Breast epithelium (tissue), 4 donors: ENCODE data around the gene FAM221B. TPM values are rescaled to one million over a fixed set of nuclear protein-coding genes. Genes with fewer than 3 reads are reported as not detected.
A peak's percentile ranks its signal among the peaks of the same experiment; 100 is the strongest.

Experiments used
- DNase-seq, 2 donors: peaks; one replicate each; pipeline ENCODE4 v3.0.0-alpha.2; 2019; ENCODE audit warnings: low spot score in 2 of 2
- H3K27ac ChIP-seq, 2 donors: fragments of 200-600 bp; sonication (generic) in 1 of 2; one replicate each; pipeline ENCODE4 v1.5.1; 2016 to 2019; ENCODE audit warnings: mild to moderate bottlenecking in 1 of 2
- H3K27me3 ChIP-seq, 2 donors: fragments of 200-600 bp; sonication (generic) in 1 of 2; one replicate each; pipeline versions ENCODE4 v1.5.1 to v1.6.0; 2017 to 2019; ENCODE audit warnings: control low read depth in 1 of 2, mild to moderate bottlenecking in 1 of 2
- H3K36me3 ChIP-seq: fragments of 200-600 bp; one replicate; pipeline ENCODE4 v1.5.1; 2019
- H3K4me1 ChIP-seq, 2 donors: fragments of 200-600 bp; sonication (generic); one replicate each; pipeline ENCODE4 v1.5.1; 2016 to 2019; ENCODE audit warnings: control low read depth in 1 of 2
- H3K4me3 ChIP-seq, 3 donors: fragments of 200-600 bp; sonication (generic); 1 replicate in 2 of 3; 2 replicates in 1 of 3; pipeline ENCODE4 v1.5.1; 2016 to 2019; ENCODE audit warnings: mild to moderate bottlenecking in 3 of 3, moderate library complexity in 2 of 3
- H3K9me3 ChIP-seq, 2 donors: fragments of 200-600 bp; sonication (generic) in 1 of 2; one replicate each; pipeline ENCODE4 v1.5.1; 2016 to 2019; ENCODE audit warnings: control low read depth in 1 of 2
- CTCF ChIP-seq, 3 donors: fragments of 450-650 bp; IDR thresholded peaks; one replicate each; pipeline ENCODE4 v1.5.1; 2016 to 2017; ENCODE audit warnings: antibody characterized with exemption in 3 of 3, mild to moderate bottlenecking in 3 of 3, moderate library complexity in 3 of 3
- POLR2A ChIP-seq: fragments of 450-650 bp; IDR thresholded peaks from one replicate; pipeline ENCODE4 v1.6.1; 2016; ENCODE audit warnings: antibody characterized with exemption, mild to moderate bottlenecking, moderate library complexity
- POLR2AphosphoS5 ChIP-seq, 3 donors: sonication (generic); formaldehyde crosslinking; IDR thresholded peaks; one replicate each; pipeline ENCODE4 v1.6.1; 2017; ENCODE audit warnings: antibody characterized with exemption in 3 of 3
- intact Hi-C: fragments of 100-400 bp; cut with DNase I; formaldehyde crosslinking; loops from one replicate; pipeline ENCODE4 v1.15.1; 2023; ENCODE audit warnings: low total_unique reads
- total RNA-seq, 3 donors: library from RNA; depleted of rRNA; stranded (reverse); fragments of >200 nt; gene quantifications; one replicate each; pipeline ENCODE4 v1.1.0, GENCODE V29; 2016

FAM221B gene
- total RNA-seq, 3 donors from 2014 or later, result 0.15 TPM; not detected in 2

- DNase-seq, result no peak
- H3K4me3 ChIP-seq, result peak within 1 kb of the TSS; percentile 56 to 81 (median 56)
- H3K36me3 ChIP-seq, result no peaks in the 10 kb centered on the region
- H3K4me1 ChIP-seq, result peaks cover 0 to 4% of the 10 kb centered on the region in 2 donors
- no peaks in the 10 kb centered on the region for H3K27me3 ChIP-seq
- H3K27ac ChIP-seq, result peak within 1 kb of the TSS; percentile 54 to 91
- intact Hi-C loops, result loop anchor here (5.0 kb wide), 1 partner anchor 96 kb away; no protein-coding TSS in a partner anchor
- TF ChIP-seq POLR2A (no peak), CTCF (IDR thresholded peaks at IDR 0.05) (no peak), POLR2AphosphoS5 (IDR thresholded peaks at IDR 0.05) (no peak)
- H3K9me3 ChIP-seq, result no peaks in the 10 kb centered on the region
These were observed 37.1 kb downstream of the FAM221B start, which contains the start of gene NPR2 for GRCh38 chr9:35791297-35791921. TSS of gene NPR2 (plus strand) at chr9:35791591. CDS start at chr9:35792409, 818 bp downstream.

DNA sequence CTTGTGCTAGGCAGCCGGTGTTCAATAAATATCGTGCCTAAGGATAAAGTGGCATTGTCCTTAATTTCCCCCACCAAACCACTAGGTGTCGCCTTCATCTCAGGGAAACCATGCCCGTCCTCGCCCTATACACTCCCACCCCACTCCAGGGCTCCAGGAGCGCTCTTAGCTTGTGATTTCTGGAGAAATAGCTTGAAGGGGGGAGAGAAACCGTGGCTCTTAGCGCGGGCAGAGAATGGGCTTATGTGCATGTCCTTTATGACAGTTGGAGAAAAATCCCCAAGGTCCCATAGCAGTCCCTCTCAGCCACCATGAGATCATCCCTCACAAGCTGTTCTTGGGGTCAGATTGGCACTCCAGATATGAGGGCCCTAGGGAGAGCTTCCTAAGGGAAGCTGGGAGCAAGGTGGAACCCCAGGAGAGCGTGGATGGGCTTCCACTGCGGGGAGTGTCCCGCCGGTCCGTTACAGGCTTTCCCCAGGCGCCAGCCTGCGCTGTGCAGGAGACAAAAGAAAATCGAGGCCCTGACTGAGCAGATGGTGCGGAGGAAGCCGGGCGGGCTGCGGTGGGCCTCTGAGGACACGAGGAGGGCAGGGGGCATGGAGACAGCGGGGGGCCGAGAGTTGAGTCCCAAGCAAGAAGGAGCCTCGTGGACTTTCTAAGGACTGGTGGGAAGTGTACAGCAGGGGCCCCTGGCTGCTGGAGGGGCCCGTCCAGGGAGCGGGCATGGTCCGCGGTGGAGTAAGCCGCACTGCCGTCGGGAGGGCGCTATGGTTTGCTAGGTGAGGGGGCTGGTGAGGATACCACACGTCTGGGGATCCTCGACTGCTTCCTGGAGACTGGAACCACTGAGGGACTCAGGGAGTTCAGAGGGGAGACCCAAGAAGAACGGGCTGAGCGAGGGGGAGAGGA, 37.9 kb downstream of the FAM221B start:
- no peaks in the 10 kb centered on the region for H3K27me3 ChIP-seq
- no peak for TF ChIP-seq POLR2A
- TF ChIP-seq CTCF (IDR thresholded peaks at IDR 0.05), result peak; percentile 67 to 93 (median 92)
- TF ChIP-seq POLR2AphosphoS5 (IDR thresholded peaks at IDR 0.05), result peak in 1 of 3 donors; percentile 36
- DNase-seq, result peak; percentile 61
- no peaks in the 10 kb centered on the region for H3K36me3 ChIP-seq
- peak overlapping the region; percentile 54 to 91 for H3K27ac ChIP-seq
- H3K4me1 ChIP-seq, result peaks cover 0 to 4% of the 10 kb centered on the region in 2 donors
- H3K9me3 ChIP-seq, result no peaks in the 10 kb centered on the region
- intact Hi-C loops, result loop anchor here (5.0 kb wide), 1 partner anchor 97 kb away; no protein-coding TSS in a partner anchor
- peak overlapping the region; percentile 56 to 81 (median 56) for H3K4me3 ChIP-seq

DNA sequence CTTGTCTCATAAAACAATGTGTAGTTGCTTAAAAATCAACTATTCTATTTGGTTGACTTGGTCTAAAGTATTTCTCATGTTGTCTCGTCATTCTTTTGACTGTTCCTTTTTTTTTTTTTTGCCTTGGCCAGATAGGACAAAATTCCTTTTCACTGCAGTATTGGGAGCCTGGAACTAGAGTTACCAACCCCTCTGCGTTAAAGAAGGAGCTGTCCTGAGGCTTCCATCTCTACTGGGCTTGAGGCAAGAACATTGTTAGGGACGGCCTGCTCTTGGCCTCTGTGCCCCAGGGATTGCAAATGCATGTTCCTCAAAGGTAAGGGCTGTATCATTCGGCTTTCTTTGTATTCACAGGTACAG, 38.5 kb downstream of the FAM221B start:
- Histone ChIP-seq H3K27me3 (no peaks in the 10 kb centered on the region), H3K27ac (peak overlapping the region in 1 of 2 donors; percentile 91), H3K4me1 (peaks cover 0 to 4% of the 10 kb centered on the region in 2 donors), H3K36me3 (no peaks in the 10 kb centered on the region), H3K9me3 (no peaks in the 10 kb centered on the region), H3K4me3 (no peak overlapping the region)
- no peak for TF ChIP-seq CTCF (IDR thresholded peaks at IDR 0.05)
- TF ChIP-seq POLR2A, result no peak
- no peak for TF ChIP-seq POLR2AphosphoS5 (IDR thresholded peaks at IDR 0.05)
- intact Hi-C loops, result loop anchor here (5.0 kb wide), 1 partner anchor 97 kb away; no protein-coding TSS in a partner anchor
- DNase-seq, result no peak

- H3K27ac ChIP-seq, result no peak overlapping the region
- intact Hi-C loops, result no loop called here
- no peaks in the 10 kb centered on the region for H3K9me3 ChIP-seq
- H3K4me1 ChIP-seq, result peaks cover 0 to 4% of the 10 kb centered on the region in 2 donors
- H3K36me3 ChIP-seq, result no peaks in the 10 kb centered on the region
- TF ChIP-seq CTCF (IDR thresholded peaks at IDR 0.05) (no peak), POLR2AphosphoS5 (IDR thresholded peaks at IDR 0.05) (no peak), POLR2A (no peak)
- no peak for DNase-seq
- no peaks in the 10 kb centered on the region for H3K27me3 ChIP-seq
- H3K4me3 ChIP-seq, result no peak overlapping the region
These were observed 39.0 kb downstream of the FAM221B start for GRCh38 chr9:35789541-35789940.
